ENCODE data around the gene EIF3F.
A peak's percentile ranks its signal among the peaks of the same experiment; 100 is the strongest.
"Not testable (repeated sequence)": the region's sequence is repeated elsewhere in the genome, so short reads cannot be mapped to it uniquely, and the experiment has no call there.

EIF3F gene

GRCh38 chr11:7974668-7975067 is 12.5 kb upstream of the EIF3F start:
- H3K27me3 Mint-ChIP-seq = peaks cover 9% of the 10 kb centered on the region
- H3K4me3 Mint-ChIP-seq = no peak overlapping the region
- H3K4me1 Mint-ChIP-seq (ENCODE audit: low read depth) = no peaks in the 10 kb centered on the region
- no peak overlapping the region for H3K27ac Mint-ChIP-seq
- H3K9me3 Mint-ChIP-seq = no peaks in the 10 kb centered on the region
- no peaks in the 10 kb centered on the region for H3K36me3 Mint-ChIP-seq (ENCODE audit: low read depth)

- no peak overlapping the region for H3K4me3 Mint-ChIP-seq
- H3K27me3 Mint-ChIP-seq = peaks cover 3% of the 10 kb centered on the region
- H3K36me3 Mint-ChIP-seq (ENCODE audit: low read depth) = no peaks in the 10 kb centered on the region
- H3K9me3 Mint-ChIP-seq = no peaks in the 10 kb centered on the region
- H3K27ac Mint-ChIP-seq = no peak overlapping the region
- no peaks in the 10 kb centered on the region for H3K4me1 Mint-ChIP-seq (ENCODE audit: low read depth)
Measured at GRCh38 chr11:7977232-7977917, 9.8 kb upstream of the EIF3F start.

GRCh38 chr11:7981619-7982157 is 5.4 kb upstream of the EIF3F start:
- Mint-ChIP-seq H3K36me3 (ENCODE audit: low read depth) (no peaks in the 10 kb centered on the region), H3K4me1 (ENCODE audit: low read depth) (peaks cover 10% of the 10 kb centered on the region), H3K27ac (no peak overlapping the region), H3K27me3 (no peaks in the 10 kb centered on the region), H3K4me3 (no peak overlapping the region), H3K9me3 (no peaks in the 10 kb centered on the region)

GRCh38 chr11:7982582-7983119 is 4.5 kb upstream of the EIF3F start:
- Mint-ChIP-seq H3K36me3 (ENCODE audit: low read depth) (peaks cover 2% of the 10 kb centered on the region), H3K27me3 (no peaks in the 10 kb centered on the region), H3K9me3 (no peaks in the 10 kb centered on the region), H3K27ac (no peak overlapping the region), H3K4me3 (no peak overlapping the region), H3K4me1 (ENCODE audit: low read depth) (peaks cover 14% of the 10 kb centered on the region)

- H3K4me3 Mint-ChIP-seq = no peak overlapping the region
- H3K27ac Mint-ChIP-seq = no peak overlapping the region
- no peaks in the 10 kb centered on the region for H3K27me3 Mint-ChIP-seq
- no peaks in the 10 kb centered on the region for H3K9me3 Mint-ChIP-seq
- H3K4me1 Mint-ChIP-seq (ENCODE audit: low read depth) = peaks cover 27% of the 10 kb centered on the region
- peaks cover 12% of the 10 kb centered on the region for H3K36me3 Mint-ChIP-seq (ENCODE audit: low read depth)
Measured at GRCh38 chr11:7983832-7984590, 3.1 kb upstream of the EIF3F start.

- H3K27me3 Mint-ChIP-seq, H3K9me3 Mint-ChIP-seq: not testable (repeated sequence)
- Mint-ChIP-seq H3K27ac (peak overlapping the region; percentile 99), H3K4me1 (ENCODE audit: low read depth) (peaks cover 44% of the 10 kb centered on the region), H3K36me3 (ENCODE audit: low read depth) (peaks cover 43% of the 10 kb centered on the region), H3K4me3 (peak overlapping the region; percentile 100)
Measured at GRCh38 chr11:7987560-7987883, 385 bp downstream of the EIF3F start.

- Mint-ChIP-seq H3K27me3 (no peaks in the 10 kb centered on the region), H3K4me1 (ENCODE audit: low read depth) (peaks cover 9% of the 10 kb centered on the region), H3K27ac (peak overlapping the region; percentile 65), H3K4me3 (no peak overlapping the region), H3K9me3 (no peaks in the 10 kb centered on the region), H3K36me3 (ENCODE audit: low read depth) (peaks cover 89% of the 10 kb centered on the region)
Measured at GRCh38 chr11:7994581-7995278, 7.6 kb downstream of the EIF3F start.

- Mint-ChIP-seq H3K4me3 (no peak overlapping the region), H3K36me3 (ENCODE audit: low read depth) (peaks cover 55% of the 10 kb centered on the region), H3K27ac (no peak overlapping the region), H3K27me3 (no peaks in the 10 kb centered on the region), H3K9me3 (no peaks in the 10 kb centered on the region), H3K4me1 (ENCODE audit: low read depth) (peaks cover 6% of the 10 kb centered on the region)
Measured at GRCh38 chr11:7999795-8000194, 12.7 kb downstream of the EIF3F start.

GRCh38 chr11:8000390-8000789 is 13.3 kb downstream of the EIF3F start:
- no peaks in the 10 kb centered on the region for H3K27me3 Mint-ChIP-seq
- no peaks in the 10 kb centered on the region for H3K9me3 Mint-ChIP-seq
- H3K4me1 Mint-ChIP-seq (ENCODE audit: low read depth) = peaks cover 6% of the 10 kb centered on the region
- H3K36me3 Mint-ChIP-seq (ENCODE audit: low read depth) = peaks cover 49% of the 10 kb centered on the region
- no peak overlapping the region for H3K4me3 Mint-ChIP-seq
- no peak overlapping the region for H3K27ac Mint-ChIP-seq

- H3K36me3 Mint-ChIP-seq (ENCODE audit: low read depth) = peaks cover 28% of the 10 kb centered on the region
- H3K4me3 Mint-ChIP-seq = no peak overlapping the region
- no peaks in the 10 kb centered on the region for H3K9me3 Mint-ChIP-seq
- H3K27me3 Mint-ChIP-seq = no peaks in the 10 kb centered on the region
- peaks cover 6% of the 10 kb centered on the region for H3K4me1 Mint-ChIP-seq (ENCODE audit: low read depth)
- H3K27ac Mint-ChIP-seq = no peak overlapping the region
Measured at GRCh38 chr11:8002676-8003075, 15.5 kb downstream of the EIF3F start.

GRCh38 chr11:8003187-8003586 is 16.1 kb downstream of the EIF3F start:
- no peak overlapping the region for H3K4me3 Mint-ChIP-seq
- H3K27ac Mint-ChIP-seq = peak overlapping the region; percentile 3
- peaks cover 6% of the 10 kb centered on the region for H3K4me1 Mint-ChIP-seq (ENCODE audit: low read depth)
- peaks cover 25% of the 10 kb centered on the region for H3K36me3 Mint-ChIP-seq (ENCODE audit: low read depth)
- no peaks in the 10 kb centered on the region for H3K9me3 Mint-ChIP-seq
- no peaks in the 10 kb centered on the region for H3K27me3 Mint-ChIP-seq

- H3K36me3 Mint-ChIP-seq (ENCODE audit: low read depth) = peaks cover 17% of the 10 kb centered on the region
- no peak overlapping the region for H3K27ac Mint-ChIP-seq
- H3K27me3 Mint-ChIP-seq = no peaks in the 10 kb centered on the region
- H3K4me1 Mint-ChIP-seq (ENCODE audit: low read depth) = peaks cover 6% of the 10 kb centered on the region
- no peak overlapping the region for H3K4me3 Mint-ChIP-seq
- no peaks in the 10 kb centered on the region for H3K9me3 Mint-ChIP-seq
Measured at GRCh38 chr11:8004008-8004407, 16.9 kb downstream of the EIF3F start.

GRCh38 chr11:8005556-8005955 is 18.4 kb downstream of the EIF3F start:
- H3K4me3 Mint-ChIP-seq = no peak overlapping the region
- no peaks in the 10 kb centered on the region for H3K9me3 Mint-ChIP-seq
- no peaks in the 10 kb centered on the region for H3K27me3 Mint-ChIP-seq
- peaks cover 1% of the 10 kb centered on the region for H3K36me3 Mint-ChIP-seq (ENCODE audit: low read depth)
- H3K27ac Mint-ChIP-seq = no peak overlapping the region
- peaks cover 6% of the 10 kb centered on the region for H3K4me1 Mint-ChIP-seq (ENCODE audit: low read depth)

GRCh38 chr11:8006349-8006977 is 19.3 kb downstream of the EIF3F start:
- H3K27me3 Mint-ChIP-seq = no peaks in the 10 kb centered on the region

More at GRCh38 chr11:8006349-8006977, 19.3 kb downstream of the EIF3F start:
- no peaks in the 10 kb centered on the region for H3K36me3 Mint-ChIP-seq (ENCODE audit: low read depth)
- H3K27ac Mint-ChIP-seq = no peak overlapping the region
- peaks cover 6% of the 10 kb centered on the region for H3K4me1 Mint-ChIP-seq (ENCODE audit: low read depth)
- no peak overlapping the region for H3K4me3 Mint-ChIP-seq
- no peaks in the 10 kb centered on the region for H3K9me3 Mint-ChIP-seq

Data from stimulated activated naive CD8-positive, alpha-beta T cell treated with anti-CD3 and anti-CD28 coated beads, Interleukin-15, Interleukin-2, amounts not matched to agents 100 ng/mL and 50 ng/mL, for 24 hours (primary cell).